ENCODE results near the gene WDR18. TPM values are rescaled to one million over a fixed set of nuclear protein-coding genes. Genes with fewer than 3 reads are reported as not detected.

Gene WDR18
- total and polyA plus RNA-seq, 2 of the 8 experiments (the other 6 are each of a cell fraction or from before 2014, with no cell fraction given): 87.7 to 177 TPM

DNA sequence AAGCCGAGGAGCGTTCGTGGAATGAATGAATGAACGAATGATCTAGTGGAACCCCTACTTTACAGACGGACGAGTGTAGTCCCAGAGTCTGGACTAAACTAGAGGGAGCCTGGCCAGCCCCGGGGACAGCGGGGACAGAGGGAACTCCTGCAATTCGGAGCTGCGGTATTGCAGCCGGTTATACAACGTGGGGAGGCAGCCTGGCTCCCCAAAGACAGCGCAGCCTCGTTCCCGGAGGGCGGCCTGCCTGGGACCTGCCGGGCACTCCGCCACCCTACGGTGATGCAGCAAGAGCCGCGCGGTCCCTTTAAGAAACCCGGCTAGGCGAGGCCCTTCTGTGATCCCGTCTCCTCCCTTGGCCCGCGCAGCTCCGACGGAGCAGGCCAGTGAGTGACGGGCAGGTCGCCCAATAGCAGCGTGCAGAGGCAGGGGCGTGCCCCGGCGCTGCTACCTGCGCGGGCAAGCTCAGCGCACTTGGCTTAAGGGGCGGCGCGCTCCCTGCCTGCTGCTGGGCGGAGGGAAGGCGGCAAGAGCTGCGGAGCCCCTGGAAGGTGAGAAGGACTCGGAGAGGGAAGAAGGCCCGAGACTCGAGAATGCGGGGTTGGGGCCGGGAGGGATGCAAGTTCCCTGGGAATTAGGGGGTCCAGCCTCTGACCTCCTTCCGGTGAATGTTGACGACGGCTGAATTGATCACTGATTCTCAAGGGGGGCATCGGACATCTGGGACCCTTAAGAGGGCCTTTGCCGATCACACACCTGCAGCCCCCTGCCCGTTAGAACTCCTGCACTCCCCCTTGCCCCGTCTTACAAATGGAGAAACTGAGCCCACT lies 55.7 kb downstream of the WDR18 start, which contains the start of gene ABCA7:
Gene ABCA7, plus strand, starts transcription at position 462 of the 830 bp plus-strand sequence. CDS start 1,255 bp downstream, outside the sequence.
- DNase-seq (ENCODE audit: low read depth in 1 of 2, low spot score in 2 of 2) (peak; percentile 98 to 100), FAIRE-seq (no peak)
- ChIA-PET CTCF (ENCODE audit: partially characterized antibody) (interaction anchor here (0.8 to 4.8 kb wide), 10 partner anchors 10 to 222 kb away, joined by 3 to 27 read pairs (median 4); partner anchors contain the start of gene ARHGAP45), POLR2A (ENCODE audit: partially characterized antibody) (interaction anchor here (0.8 to 16.4 kb wide), 23 partner anchors 8 to 401 kb away, joined by 3 to 509 read pairs (median 6); partner anchors contain the start of genes ARHGAP45, CIRBP, CNN2 and GPX4)
- Histone ChIP-seq H3K4me3 (ENCODE audit: extremely low read depth in 1 of 4, insufficient read depth in 2 of 4, low read depth in 3 of 4, low read length in 4 of 4) (peak within 1 kb of the TSS; percentile 53 to 76 (median 64)), H3K79me2 (ENCODE audit: control insufficient read depth in 1 of 2, insufficient read depth in 2 of 2, low read length in 2 of 2) (no peaks in the 10 kb centered on the region), H2BK15ac (ENCODE audit: low read length) (no peak within 1 kb of the TSS), H3K23me2 (ENCODE audit: low read depth, low read length) (peaks cover 10% of the 10 kb centered on the region), H4K91ac (replicated peaks; ENCODE audit: insufficient read length, low read length) (no peak within 1 kb of the TSS), H3K9me3 (ENCODE audit: insufficient read depth in 2 of 2, low read depth in 1 of 2, low read length in 1 of 2) (no peaks in the 10 kb centered on the region), H2BK5ac (ENCODE audit: low read depth, low read length) (peak within 1 kb of the TSS; percentile 60; the same call in 1 of the 2 replicates), H3K36me3 (ENCODE audit: control insufficient read depth in 2 of 4, insufficient read depth in 4 of 4, low read length in 3 of 4) (peaks cover 11 to 22% (median 17%) of the 10 kb centered on the region in 4 experiments), H4K20me1 (replicated peaks in 1 of 2; ENCODE audit: control insufficient read depth in 1 of 2, insufficient read depth in 2 of 2, low read length in 2 of 2) (peaks cover 0 to 12% of the 10 kb centered on the region in 2 experiments), H4K8ac (ENCODE audit: extremely low read depth, insufficient read depth, low read length) (no peak within 1 kb of the TSS), H2AK5ac (ENCODE audit: low read depth, low read length) (no peak within 1 kb of the TSS), H2BK12ac (ENCODE audit: low read depth, low read length) (no peak within 1 kb of the TSS), H3K9ac (replicated peaks in 1 of 4; ENCODE audit: extremely low read depth in 1 of 4, low read depth in 3 of 4, low read length in 3 of 4) (peak within 1 kb of the TSS in 3 of 4 experiments; percentile 24 to 48 (median 31); a peak in 4 of 7 replicates), H3K79me1 (ENCODE audit: low read depth, low read length) (no peaks in the 10 kb centered on the region), H2BK120ac (replicated peaks; ENCODE audit: low read depth, low read length) (no peak within 1 kb of the TSS), H3K56ac (replicated peaks; ENCODE audit: insufficient read length, low read depth, low read length) (no peak within 1 kb of the TSS), H2BK20ac (ENCODE audit: low read length) (no peak within 1 kb of the TSS), H3K27ac (ENCODE audit: low read depth, low read length) (0 out of 2 replicates have a peak within 1 kb of the TSS, but pooled peaks have one; percentile 9), H3K27me3 (replicated peaks in 1 of 4; ENCODE audit: control insufficient read depth in 3 of 4, extremely low read depth in 1 of 4, insufficient read depth in 3 of 4, low read length in 3 of 4) (no peaks in the 10 kb centered on the region), H3K4me1 (replicated peaks in 1 of 4; ENCODE audit: control insufficient read depth in 3 of 4, insufficient read depth in 4 of 4, low read length in 3 of 4) (peaks cover 0 to 10% (median 9%) of the 10 kb centered on the region in 4 experiments; a peak in 6 of 7 replicates), H3K14ac (ENCODE audit: insufficient read length) (no peak within 1 kb of the TSS), H4K5ac (ENCODE audit: insufficient read length, low read depth, low read length) (no peak within 1 kb of the TSS), H3K4ac (replicated peaks; ENCODE audit: insufficient read length, low read depth, low read length) (no peak within 1 kb of the TSS), H3K18ac (ENCODE audit: extremely low read depth, low read length) (0 out of 2 replicates have a peak within 1 kb of the TSS, but pooled peaks have one; percentile 5), H2AFZ (ENCODE audit: low read length) (no peak within 1 kb of the TSS), H3K4me2 (ENCODE audit: insufficient read depth in 1 of 2, low read depth in 2 of 2, low read length in 2 of 2) (peak within 1 kb of the TSS; percentile 86 to 90), H3K23ac (ENCODE audit: insufficient read length) (no peak within 1 kb of the TSS)
- 6% methylated on average over 56 of the region's 56 CpGs; no CpG with 5 or more reads in 1 of the 2 experiments for WGBS, 2 experiments (ENCODE audit: extremely low coverage in 1 of 2, insufficient coverage in 1 of 2, insufficient read length in 1 of 2, insufficient replicate concordance in 2 of 2, low coverage in 1 of 2, low lambda C conversion rate in 2 of 2, missing lambda C conversion rate in 1 of 2)
- TF ChIP-seq, protein P1, sequence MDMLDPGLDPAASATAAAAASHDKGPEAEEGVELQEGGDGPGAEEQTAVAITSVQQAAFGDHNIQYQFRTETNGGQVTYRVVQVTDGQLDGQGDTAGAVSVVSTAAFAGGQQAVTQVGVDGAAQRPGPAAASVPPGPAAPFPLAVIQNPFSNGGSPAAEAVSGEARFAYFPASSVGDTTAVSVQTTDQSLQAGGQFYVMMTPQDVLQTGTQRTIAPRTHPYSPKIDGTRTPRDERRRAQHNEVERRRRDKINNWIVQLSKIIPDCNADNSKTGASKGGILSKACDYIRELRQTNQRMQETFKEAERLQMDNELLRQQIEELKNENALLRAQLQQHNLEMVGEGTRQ (IDR thresholded peaks at IDR 0.05; ENCODE audit: low read length): peak; percentile 24; the same call in 1 of the 2 replicates
- TF ChIP-seq TBP (IDR thresholded peaks at IDR 0.05; ENCODE audit: low read depth, low read length) (peak; percentile 61), CREB1 (IDR thresholded peaks at IDR 0.05) (peak; percentile 84), EGR1 (IDR thresholded peaks at IDR 0.05; ENCODE audit: borderline replicate concordance, low read depth, low read length) (no peak), RNF2 (IDR thresholded peaks at IDR 0.05; ENCODE audit: borderline replicate concordance, low read depth, low read length, missing control alignments, poor library complexity, severe bottlenecking) (no peak), EP300 (IDR thresholded peaks at IDR 0.05; ENCODE audit: borderline replicate concordance in 1 of 2, low read depth in 2 of 2, low read length in 2 of 2) (no peak)
- TF ChIP-seq, protein P2, sequence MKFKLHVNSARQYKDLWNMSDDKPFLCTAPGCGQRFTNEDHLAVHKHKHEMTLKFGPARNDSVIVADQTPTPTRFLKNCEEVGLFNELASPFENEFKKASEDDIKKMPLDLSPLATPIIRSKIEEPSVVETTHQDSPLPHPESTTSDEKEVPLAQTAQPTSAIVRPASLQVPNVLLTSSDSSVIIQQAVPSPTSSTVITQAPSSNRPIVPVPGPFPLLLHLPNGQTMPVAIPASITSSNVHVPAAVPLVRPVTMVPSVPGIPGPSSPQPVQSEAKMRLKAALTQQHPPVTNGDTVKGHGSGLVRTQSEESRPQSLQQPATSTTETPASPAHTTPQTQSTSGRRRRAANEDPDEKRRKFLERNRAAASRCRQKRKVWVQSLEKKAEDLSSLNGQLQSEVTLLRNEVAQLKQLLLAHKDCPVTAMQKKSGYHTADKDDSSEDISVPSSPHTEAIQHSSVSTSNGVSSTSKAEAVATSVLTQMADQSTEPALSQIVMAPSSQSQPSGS (IDR thresholded peaks at IDR 0.05; ENCODE audit: low read length): peak; percentile 54

Measured in H1 (cell line).